Measurements from ENCODE around the gene C1orf167. TPM values are rescaled to one million over a fixed set of nuclear protein-coding genes. Genes with fewer than 3 reads are reported as not detected.

C1orf167 gene
- total and polyA plus RNA-seq, 2 of the 8 experiments (the other 6 are each of a cell fraction or from before 2014, with no cell fraction given) = 0.70 to 1.3 TPM

DNA sequence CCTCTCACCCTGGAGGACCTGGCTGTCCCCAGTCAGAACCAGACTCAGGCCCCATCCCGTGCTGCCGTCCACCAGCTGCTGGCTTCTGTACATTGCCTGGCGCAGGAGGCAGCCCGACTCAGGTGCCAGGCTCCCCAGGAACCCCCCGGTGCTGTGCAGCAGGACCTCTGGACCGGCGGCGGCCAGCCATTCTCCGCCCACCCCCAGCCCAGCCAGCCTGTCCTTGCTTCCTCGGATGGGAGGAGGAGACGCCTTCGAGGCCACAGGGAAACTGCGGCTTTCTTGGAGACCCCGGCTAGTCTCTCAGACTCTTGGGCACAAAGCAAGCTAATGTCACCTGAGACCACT lies 4.4 kb downstream of the C1orf167 start:
- Histone ChIP-seq H3K18ac (ENCODE audit: extremely low read depth, low read length) (no peak overlapping the region), H3K4ac (replicated peaks; ENCODE audit: insufficient read length, low read depth, low read length) (no peak overlapping the region), H3K9me3 (ENCODE audit: insufficient read depth in 2 of 2, low read depth in 1 of 2, low read length in 1 of 2) (peaks cover 0 to 4% of the 10 kb centered on the region in 2 experiments; a peak in 1 of 4 replicates), H3K4me1 (replicated peaks in 1 of 4; ENCODE audit: control insufficient read depth in 3 of 4, insufficient read depth in 4 of 4, low read length in 3 of 4) (peaks cover 0 to 16% (median 10%) of the 10 kb centered on the region in 4 experiments; a peak in 6 of 7 replicates), H4K91ac (replicated peaks; ENCODE audit: insufficient read length, low read length) (no peak overlapping the region), H2AFZ (ENCODE audit: low read length) (no peak overlapping the region), H2AK5ac (ENCODE audit: low read depth, low read length) (no peak overlapping the region), H3K56ac (replicated peaks; ENCODE audit: insufficient read length, low read depth, low read length) (no peak overlapping the region), H3K36me3 (ENCODE audit: control insufficient read depth in 2 of 4, insufficient read depth in 4 of 4, low read length in 3 of 4) (no peaks in the 10 kb centered on the region), H3K4me2 (ENCODE audit: insufficient read depth in 1 of 2, low read depth in 2 of 2, low read length in 2 of 2) (no peak overlapping the region), H4K5ac (ENCODE audit: insufficient read length, low read depth, low read length) (no peak overlapping the region), H2BK12ac (ENCODE audit: low read depth, low read length) (no peak overlapping the region), H3K14ac (ENCODE audit: insufficient read length) (no peak overlapping the region), H4K20me1 (replicated peaks in 1 of 2; ENCODE audit: control insufficient read depth in 1 of 2, insufficient read depth in 2 of 2, low read length in 2 of 2) (no peaks in the 10 kb centered on the region), H3K23ac (ENCODE audit: insufficient read length) (no peak overlapping the region), H2BK15ac (ENCODE audit: low read length) (no peak overlapping the region), H3K79me1 (ENCODE audit: low read depth, low read length) (no peaks in the 10 kb centered on the region), H2BK120ac (replicated peaks; ENCODE audit: low read depth, low read length) (no peak overlapping the region), H3K27ac (ENCODE audit: low read depth, low read length) (no peak overlapping the region), H3K79me2 (ENCODE audit: control insufficient read depth in 1 of 2, insufficient read depth in 2 of 2, low read length in 2 of 2) (no peaks in the 10 kb centered on the region), H2BK5ac (ENCODE audit: low read depth, low read length) (no peak overlapping the region), H3K4me3 (ENCODE audit: extremely low read depth in 1 of 4, insufficient read depth in 2 of 4, low read depth in 3 of 4, low read length in 4 of 4) (no peak overlapping the region), H4K8ac (ENCODE audit: extremely low read depth, insufficient read depth, low read length) (no peak overlapping the region; the same call in 1 of the 2 replicates), H3K27me3 (replicated peaks in 1 of 4; ENCODE audit: control insufficient read depth in 3 of 4, extremely low read depth in 1 of 4, insufficient read depth in 3 of 4, low read length in 3 of 4) (peaks cover 5 to 28% (median 18%) of the 10 kb centered on the region in 4 experiments), H3K23me2 (ENCODE audit: low read depth, low read length) (peaks cover 3% of the 10 kb centered on the region; the same call in 1 of the 2 replicates), H2BK20ac (ENCODE audit: low read length) (no peak overlapping the region), H3K9ac (replicated peaks in 1 of 4; ENCODE audit: extremely low read depth in 1 of 4, low read depth in 3 of 4, low read length in 3 of 4) (no peak overlapping the region)
- ChIA-PET POLR2A (ENCODE audit: partially characterized antibody) (interaction anchor here (0.6 to 4.3 kb wide), 2 partner anchors 13 to 125 kb away, joined by 3 to 21 read pairs; no protein-coding TSS in a partner anchor), CTCF (ENCODE audit: partially characterized antibody) (interaction anchor here (0.5 to 3.4 kb wide), 4 partner anchors 13 to 20 kb away, joined by 3 to 21 read pairs (median 8); no protein-coding TSS in a partner anchor)
- FAIRE-seq = no peak
- DNase-seq (ENCODE audit: low read depth in 1 of 2, low spot score in 2 of 2) = no peak
- 92% methylated on average over 14 of the region's 14 CpGs; no CpG with 5 or more reads in 1 of the 2 experiments for WGBS, 2 experiments (ENCODE audit: extremely low coverage in 1 of 2, insufficient coverage in 1 of 2, insufficient read length in 1 of 2, insufficient replicate concordance in 2 of 2, low coverage in 1 of 2, low lambda C conversion rate in 2 of 2, missing lambda C conversion rate in 1 of 2)
- no peak for TF ChIP-seq ZNF274 (IDR thresholded peaks at IDR 0.05; ENCODE audit: borderline replicate concordance, extremely low read depth, low read length)
- TF ChIP-seq RFX5 (IDR thresholded peaks at IDR 0.05; ENCODE audit: borderline replicate concordance, low read depth, low read length) = no peak
- TF ChIP-seq SRF (IDR thresholded peaks at IDR 0.05; ENCODE audit: low read depth, low read length) = no peak
- TF ChIP-seq CTBP2 (IDR thresholded peaks at IDR 0.05; ENCODE audit: borderline replicate concordance, insufficient read depth, insufficient read length, low read length) = no peak
- no peak for TF ChIP-seq CHD2 (IDR thresholded peaks at IDR 0.05; ENCODE audit: low read length)
- no peak for TF ChIP-seq POLR2AphosphoS5 (IDR thresholded peaks at IDR 0.05; ENCODE audit: low read depth, low read length)
- no peak for TF ChIP-seq TCF12 (IDR thresholded peaks at IDR 0.05; ENCODE audit: low read depth, low read length)
- no peak for TF ChIP-seq TBP (IDR thresholded peaks at IDR 0.05; ENCODE audit: low read depth, low read length)
- no peak for TF ChIP-seq SP1 (IDR thresholded peaks at IDR 0.05; ENCODE audit: low read depth, low read length)
- TF ChIP-seq, protein P1, sequence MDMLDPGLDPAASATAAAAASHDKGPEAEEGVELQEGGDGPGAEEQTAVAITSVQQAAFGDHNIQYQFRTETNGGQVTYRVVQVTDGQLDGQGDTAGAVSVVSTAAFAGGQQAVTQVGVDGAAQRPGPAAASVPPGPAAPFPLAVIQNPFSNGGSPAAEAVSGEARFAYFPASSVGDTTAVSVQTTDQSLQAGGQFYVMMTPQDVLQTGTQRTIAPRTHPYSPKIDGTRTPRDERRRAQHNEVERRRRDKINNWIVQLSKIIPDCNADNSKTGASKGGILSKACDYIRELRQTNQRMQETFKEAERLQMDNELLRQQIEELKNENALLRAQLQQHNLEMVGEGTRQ (IDR thresholded peaks at IDR 0.05; ENCODE audit: low read length) = no peak
- TF ChIP-seq KDM1A (IDR thresholded peaks at IDR 0.05; ENCODE audit: borderline replicate concordance, low read length) = no peak
- TF ChIP-seq JUND (IDR thresholded peaks at IDR 0.05; ENCODE audit: low read length) = no peak
- TF ChIP-seq SIN3A (conservative IDR thresholded peaks at IDR 0.05 in 1 of 2, IDR thresholded peaks at IDR 0.05 in 1 of 2; ENCODE audit: low read depth in 1 of 2, low read length in 2 of 2) = no peak
- TF ChIP-seq SIX5 (IDR thresholded peaks at IDR 0.05; ENCODE audit: low read depth, low read length) = no peak
